Caco-2 (cell line): ENCODE results near the gene ATG9B. TPM values are rescaled to one million over a fixed set of nuclear protein-coding genes. Genes with fewer than 3 reads are reported as not detected.

Experiments
- BruUV-seq: library from RNA; stranded (reverse); fragments of 400-500 nt; replicated peaks from 2 replicates; lab custom pipeline; 2021; lab: Mats Ljungman, UMichigan
- CTCF ChIA-PET: fragments of 300-600 bp; sonication (Branson Sonifier 250); formaldehyde crosslinking; loops from one replicate; lab custom pipeline; 2022; ENCODE audit warnings: antibody characterized with exemption; lab: Charles Lee
- POLR2A ChIA-PET: fragments of 300-600 bp; sonication (Branson Sonifier 250); formaldehyde crosslinking; loops from one replicate; lab custom pipeline; 2022; ENCODE audit warnings: antibody characterized with exemption; lab: Charles Lee
- DNase-seq, 2 experiments: peaks; one replicate each; pipeline versions ENCODE4 v3.0.0 to v3.0.0-alpha.2; 2020 to 2022
- H3K27me3 ChIP-seq: replicated peaks from 2 replicates; pipeline ENCODE4 v1.6.0; 2011; ENCODE audit warnings: low read length; ENCODE audit not compliant: control insufficient read depth, insufficient read depth
- H3K36me3 ChIP-seq: 2 replicates; pipeline ENCODE4 v1.5.1; 2011; ENCODE audit warnings: low read length; ENCODE audit not compliant: control insufficient read depth, insufficient read depth
- H3K4me1 ChIP-seq: fragments of 250-450 bp; sonication (Bioruptor Pico); 2 replicates; pipeline ENCODE4 v1.5.1; 2020; ENCODE audit warnings: mild to moderate bottlenecking
- H3K4me3 ChIP-seq: 2 replicates; pipeline ENCODE4 v1.5.1; 2011; ENCODE audit warnings: low read depth, mild to moderate bottlenecking, control low read depth, low read length
- H3K9me3 ChIP-seq: fragments of 250-450 bp; sonication (Bioruptor Pico); 2 replicates; pipeline ENCODE4 v1.5.1; 2020; ENCODE audit warnings: mild to moderate bottlenecking, moderate library complexity
- H3K27ac Mint-ChIP-seq: one replicate; pipeline ENCODE4 v1.8.0; 2022; ENCODE audit warnings: mixed read lengths; ENCODE audit not compliant: unreplicated experiment
- H3K27me3 Mint-ChIP-seq: one replicate; pipeline ENCODE4 v1.8.0; 2022; ENCODE audit warnings: mixed read lengths; ENCODE audit not compliant: insufficient read depth, unreplicated experiment
- H3K36me3 Mint-ChIP-seq: one replicate; pipeline ENCODE4 v1.8.0; 2022; ENCODE audit warnings: mild to moderate bottlenecking, mixed read lengths; ENCODE audit not compliant: insufficient read depth, unreplicated experiment
- H3K4me1 Mint-ChIP-seq: one replicate; pipeline ENCODE4 v1.8.0; 2022; ENCODE audit warnings: low read depth, mixed read lengths; ENCODE audit not compliant: unreplicated experiment
- H3K4me3 Mint-ChIP-seq: one replicate; pipeline ENCODE4 v1.8.0; 2022; ENCODE audit warnings: mild to moderate bottlenecking, moderate library complexity, mixed read lengths; ENCODE audit not compliant: unreplicated experiment
- H3K9me3 Mint-ChIP-seq: one replicate; pipeline ENCODE4 v1.8.0; 2022; ENCODE audit warnings: mixed read lengths; ENCODE audit not compliant: unreplicated experiment
- intact Hi-C: fragments of 100-400 bp; cut with micrococcal nuclease; formaldehyde crosslinking; loops from one replicate; pipeline ENCODE4 v1.10.0; 2022; ENCODE audit not compliant: unreplicated experiment
- total RNA-seq: library from RNA; stranded (reverse); gene quantifications from 2 replicates; pipeline ENCODE4 v1.2.3, GENCODE V29; 2022
- TF ChIP-seq, protein P1 (sequence below), 2 experiments: fragments of 200-600 bp in 1 of 2; IDR thresholded peaks; 1 replicate in 1 of 2; 2 replicates in 1 of 2; pipeline versions ENCODE4 v1.5.1 to v1.8.0; 2011 to 2022; ENCODE audit warnings: antibody characterized with exemption in 1 of 2, control low read depth in 1 of 2, inconsistent platforms in 1 of 2, low read depth in 1 of 2, low read length in 1 of 2, mild to moderate bottlenecking in 1 of 2, moderate library complexity in 1 of 2; ENCODE audit not compliant: insufficient read depth in 1 of 2, severe bottlenecking in 1 of 2, unreplicated experiment in 1 of 2

The ATG9B gene
- total RNA-seq, 1 experiment from 2014 or later, result 4.3 TPM

DNA sequence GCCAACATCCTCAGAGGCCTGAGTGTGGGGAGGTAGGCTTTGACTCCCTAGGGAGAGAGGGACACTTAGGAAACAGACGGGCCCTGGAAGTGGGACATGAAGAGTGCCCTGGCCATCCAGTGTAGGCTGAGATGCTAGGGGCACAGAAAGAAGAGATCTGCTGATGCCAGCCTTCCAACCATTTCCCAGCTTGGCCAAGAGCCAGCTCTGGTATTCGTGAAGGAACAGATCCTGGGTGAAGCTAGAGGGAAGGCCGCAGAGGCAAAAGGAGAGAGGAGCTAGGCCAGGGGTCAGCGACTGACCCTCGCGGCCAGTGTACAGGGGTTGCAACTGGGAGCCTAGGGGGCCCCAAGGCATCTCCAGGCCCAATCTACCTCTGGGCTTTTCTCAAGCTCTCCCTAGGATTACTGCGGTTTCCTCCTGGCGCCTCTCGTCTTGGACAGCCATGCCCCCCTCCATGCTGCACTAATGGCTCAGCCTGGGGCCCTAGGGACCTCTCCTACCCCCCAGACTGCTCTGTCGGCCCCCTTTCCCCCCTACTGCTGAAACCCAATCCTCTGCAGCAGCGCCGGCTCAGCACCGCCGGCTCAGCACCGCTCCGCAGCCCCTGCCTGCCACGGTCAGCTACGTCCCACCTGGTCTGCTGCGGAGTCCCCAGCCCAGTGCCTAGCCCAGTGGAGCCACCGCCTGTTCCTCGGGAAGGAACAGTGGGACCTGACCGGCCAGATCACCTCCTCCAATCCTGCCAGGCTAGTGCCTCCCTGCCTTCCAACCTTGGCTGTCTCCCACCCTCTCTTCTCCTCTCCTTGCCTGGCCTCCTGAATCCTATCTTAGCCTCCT, 23.9 kb upstream of the ATG9B start, which contains the start of gene ASIC3:
Gene ASIC3 (plus strand): TSS at position 556 of the 840 bp plus-strand sequence. CDS start 355 bp downstream, outside the sequence.
- H3K4me3 ChIP-seq, result no peak within 1 kb of the TSS
- DNase-seq, result no peak
- TF ChIP-seq, protein P1, sequence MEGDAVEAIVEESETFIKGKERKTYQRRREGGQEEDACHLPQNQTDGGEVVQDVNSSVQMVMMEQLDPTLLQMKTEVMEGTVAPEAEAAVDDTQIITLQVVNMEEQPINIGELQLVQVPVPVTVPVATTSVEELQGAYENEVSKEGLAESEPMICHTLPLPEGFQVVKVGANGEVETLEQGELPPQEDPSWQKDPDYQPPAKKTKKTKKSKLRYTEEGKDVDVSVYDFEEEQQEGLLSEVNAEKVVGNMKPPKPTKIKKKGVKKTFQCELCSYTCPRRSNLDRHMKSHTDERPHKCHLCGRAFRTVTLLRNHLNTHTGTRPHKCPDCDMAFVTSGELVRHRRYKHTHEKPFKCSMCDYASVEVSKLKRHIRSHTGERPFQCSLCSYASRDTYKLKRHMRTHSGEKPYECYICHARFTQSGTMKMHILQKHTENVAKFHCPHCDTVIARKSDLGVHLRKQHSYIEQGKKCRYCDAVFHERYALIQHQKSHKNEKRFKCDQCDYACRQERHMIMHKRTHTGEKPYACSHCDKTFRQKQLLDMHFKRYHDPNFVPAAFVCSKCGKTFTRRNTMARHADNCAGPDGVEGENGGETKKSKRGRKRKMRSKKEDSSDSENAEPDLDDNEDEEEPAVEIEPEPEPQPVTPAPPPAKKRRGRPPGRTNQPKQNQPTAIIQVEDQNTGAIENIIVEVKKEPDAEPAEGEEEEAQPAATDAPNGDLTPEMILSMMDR (IDR thresholded peaks at IDR 0.05; ENCODE audit: insufficient read depth in 1 of 2, low read depth in 1 of 2, low read length in 1 of 2, severe bottlenecking in 1 of 2, unreplicated experiment in 1 of 2), result no peak
- H3K36me3 Mint-ChIP-seq, result no peaks in the 10 kb centered on the region
- no peaks in the 10 kb centered on the region for H3K4me1 Mint-ChIP-seq
- BruUV-seq, result no TSS peak
- H3K36me3 ChIP-seq, result no peaks in the 10 kb centered on the region
- no peaks in the 10 kb centered on the region for H3K27me3 ChIP-seq
- H3K4me1 ChIP-seq, result no peaks in the 10 kb centered on the region
- no peak within 1 kb of the TSS for H3K4me3 Mint-ChIP-seq
- no peaks in the 10 kb centered on the region for H3K9me3 ChIP-seq
- H3K27me3 Mint-ChIP-seq, result peaks cover 4% of the 10 kb centered on the region
- no peaks in the 10 kb centered on the region for H3K9me3 Mint-ChIP-seq
- H3K27ac Mint-ChIP-seq, result no peak within 1 kb of the TSS
- CTCF ChIA-PET, result interaction anchor here (1.0 kb wide), 1 partner anchor 20 kb away, joined by 3 read pairs; the partner anchor contains the start of gene ABCB8
- POLR2A ChIA-PET, result interaction anchor here (0.6 kb wide), 1 partner anchor 1835 kb away, joined by 4 read pairs; no protein-coding TSS in a partner anchor
- intact Hi-C loops, result no loop called here

DNA sequence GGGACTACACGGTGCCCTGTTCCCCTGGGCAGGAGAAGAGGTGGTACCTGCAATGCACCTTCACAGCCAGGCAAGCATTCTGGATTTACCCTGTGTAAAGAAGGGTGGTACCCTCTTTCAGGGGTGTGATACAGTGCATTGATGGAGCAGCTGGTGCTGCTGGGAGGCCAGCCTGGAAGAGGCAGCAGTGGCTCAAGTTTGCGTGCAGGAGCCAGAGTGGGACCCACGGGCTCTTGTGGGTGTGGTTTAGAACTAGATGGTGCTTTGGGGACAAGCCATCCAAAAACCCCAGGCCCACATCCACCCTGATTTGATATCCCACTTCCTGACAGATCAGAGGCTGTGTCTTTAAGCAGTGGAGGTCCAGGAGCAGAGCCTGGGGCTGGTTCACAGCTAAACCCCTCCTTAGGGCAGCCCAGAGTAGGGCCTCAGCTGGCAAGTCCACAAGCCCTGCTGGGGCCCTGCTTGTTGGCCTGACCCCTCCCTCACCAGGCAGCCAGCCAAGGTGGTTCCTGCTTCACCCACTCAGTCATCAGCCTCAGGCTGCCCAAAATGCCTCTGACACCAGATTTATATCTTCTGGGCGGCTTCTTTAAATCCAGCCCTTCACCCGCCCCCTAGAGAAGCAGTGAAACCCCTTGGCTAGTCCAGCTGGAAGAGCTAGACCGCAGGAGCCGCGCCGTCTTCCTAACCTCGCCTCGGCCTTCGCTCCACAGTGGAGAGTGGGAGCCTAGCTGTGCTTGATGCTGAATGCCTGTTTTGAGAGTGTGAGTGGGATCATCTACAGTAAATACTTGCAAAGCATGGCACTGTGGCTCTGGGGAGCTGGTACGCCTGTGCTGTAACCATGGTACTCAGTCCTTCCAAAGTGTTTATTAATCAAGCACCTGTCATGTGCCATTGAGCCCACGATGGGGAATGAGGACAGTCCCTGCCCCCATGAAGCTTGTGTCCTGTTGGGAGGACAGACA, 22.6 kb upstream of the ATG9B start:
- Histone ChIP-seq H3K9me3 (no peaks in the 10 kb centered on the region), H3K27me3 (no peaks in the 10 kb centered on the region; the same call in 1 of the 2 replicates), H3K36me3 (no peaks in the 10 kb centered on the region), H3K4me1 (no peaks in the 10 kb centered on the region), H3K4me3 (no peak overlapping the region)
- Mint-ChIP-seq H3K4me1 (no peaks in the 10 kb centered on the region), H3K27ac (no peak overlapping the region), H3K4me3 (no peak overlapping the region), H3K27me3 (peaks cover 4% of the 10 kb centered on the region), H3K36me3 (no peaks in the 10 kb centered on the region), H3K9me3 (no peaks in the 10 kb centered on the region)
- POLR2A ChIA-PET, result interaction anchor here (1.0 kb wide), 1 partner anchor 19 kb away, joined by 3 read pairs; the partner anchor contains the start of gene ABCB8
- TF ChIP-seq, protein P1 (IDR thresholded peaks at IDR 0.05; ENCODE audit: insufficient read depth in 1 of 2, low read depth in 1 of 2, low read length in 1 of 2, severe bottlenecking in 1 of 2, unreplicated experiment in 1 of 2), result no peak
- DNase-seq, result no peak
- no TSS peak for BruUV-seq
- intact Hi-C loops, result no loop called here
- CTCF ChIA-PET, result interaction anchor here (0.6 kb wide), 1 partner anchor 22 kb away, joined by 6 read pairs; the partner anchor contains the start of gene ATG9B

DNA sequence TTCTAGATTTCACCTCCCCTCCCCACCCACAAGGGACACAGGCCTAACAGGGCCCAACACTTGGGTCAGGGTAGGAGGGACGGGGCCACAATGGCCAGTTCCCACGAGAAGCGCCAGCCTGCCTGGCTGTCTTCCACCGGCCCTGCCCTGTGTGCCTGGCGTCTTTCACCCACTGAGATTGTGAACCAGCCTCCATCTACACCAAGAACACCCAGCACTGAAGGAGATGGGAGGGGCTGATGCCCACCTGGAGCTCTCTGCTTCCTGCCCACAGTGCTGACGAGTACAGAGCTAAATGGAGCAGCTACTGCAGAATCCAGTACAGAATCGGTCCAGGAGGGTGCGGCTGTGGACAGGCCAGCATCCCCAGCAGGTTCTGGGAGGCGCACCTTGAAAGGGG, 21.7 kb upstream of the ATG9B start:
- TF ChIP-seq, protein P1 (IDR thresholded peaks at IDR 0.05; ENCODE audit: insufficient read depth in 1 of 2, low read depth in 1 of 2, low read length in 1 of 2, severe bottlenecking in 1 of 2, unreplicated experiment in 1 of 2), result no peak
- no peaks in the 10 kb centered on the region for H3K9me3 Mint-ChIP-seq
- intact Hi-C loops, result no loop called here
- H3K4me3 Mint-ChIP-seq, result no peak overlapping the region
- Histone ChIP-seq H3K4me1 (no peaks in the 10 kb centered on the region), H3K36me3 (no peaks in the 10 kb centered on the region), H3K9me3 (no peaks in the 10 kb centered on the region), H3K4me3 (no peak overlapping the region), H3K27me3 (no peaks in the 10 kb centered on the region; the same call in 1 of the 2 replicates)
- no peaks in the 10 kb centered on the region for H3K4me1 Mint-ChIP-seq
- no peak overlapping the region for H3K27ac Mint-ChIP-seq
- CTCF ChIA-PET, result no interaction called here
- DNase-seq, result no peak
- BruUV-seq, result no TSS peak
- H3K27me3 Mint-ChIP-seq, result peaks cover 4% of the 10 kb centered on the region
- POLR2A ChIA-PET, result interaction anchor here (1.0 kb wide), 1 partner anchor 18 kb away, joined by 3 read pairs; the partner anchor contains the start of gene ABCB8
- no peaks in the 10 kb centered on the region for H3K36me3 Mint-ChIP-seq
